Right atrium auricular region (tissue), 2 donors: ENCODE measurements around the gene SMIM41. TPM values are rescaled to one million over a fixed set of nuclear protein-coding genes. Genes with fewer than 3 reads are reported as not detected.
"Not testable (repeated sequence)": the region's sequence is repeated elsewhere in the genome, so short reads cannot be mapped to it uniquely, and the experiment has no call there.

Experiments used
- DNase-seq: peaks from one replicate; pipeline ENCODE4 v3.0.0-alpha.2; 2019; ENCODE audit warnings: low spot score
- H3K27ac ChIP-seq, 2 donors: fragments of 200-600 bp; sonication (generic); 1 replicate in 1 of 2; 2 replicates in 1 of 2; pipeline ENCODE4 v1.5.1; 2016 to 2019
- H3K27me3 ChIP-seq, 2 donors: fragments of 200-600 bp; sonication (generic); one replicate each; pipeline versions ENCODE4 v1.5.1 to v1.6.0; 2017 to 2019
- H3K36me3 ChIP-seq: fragments of 200-600 bp; sonication (generic); one replicate; pipeline ENCODE4 v1.5.1; 2016
- H3K4me1 ChIP-seq, 2 donors: fragments of 200-600 bp; sonication (generic); one replicate each; pipeline versions ENCODE4 v1.5.1 to v1.6.0; 2017 to 2019
- H3K4me3 ChIP-seq, 2 donors: fragments of 200-600 bp; sonication (generic); 1 replicate in 1 of 2; 2 replicates in 1 of 2; pipeline ENCODE4 v1.5.1; 2017 to 2019; ENCODE audit warnings: mild to moderate bottlenecking in 1 of 2, moderate library complexity in 1 of 2
- H3K9me3 ChIP-seq, 2 donors: fragments of 200-600 bp; sonication (generic); one replicate each; pipeline ENCODE4 v1.5.1; 2019
- CTCF ChIP-seq, 2 donors: fragments of 200-600 bp; sonication (generic); IDR thresholded peaks; one replicate each; pipeline ENCODE4 v1.5.1; 2019; ENCODE audit warnings: antibody characterized with exemption in 2 of 2
- total RNA-seq, 2 donors: library from RNA; depleted of rRNA; stranded (reverse); fragments of >200 nt; gene quantifications; one replicate each; pipeline ENCODE4 v1.1.0, GENCODE V29; 2016

Gene SMIM41
- total RNA-seq, 2 donors from 2014 or later = 0.44 to 3.2 TPM

- Histone ChIP-seq H3K4me3 (no peak overlapping the region), H3K27ac (no peak overlapping the region), H3K36me3 (no peaks in the 10 kb centered on the region), H3K9me3 (no peaks in the 10 kb centered on the region), H3K4me1 (no peaks in the 10 kb centered on the region), H3K27me3 (no peaks in the 10 kb centered on the region)
- TF ChIP-seq CTCF (IDR thresholded peaks at IDR 0.05) = no peak
- DNase-seq = peak; percentile 13
These were observed 12.4 kb downstream of the SMIM41 start for GRCh38 chr12:52091869-52092268.

- H3K9me3 ChIP-seq = no peaks in the 10 kb centered on the region
- H3K27ac ChIP-seq = no peak overlapping the region
- no peaks in the 10 kb centered on the region for H3K4me1 ChIP-seq
- no peaks in the 10 kb centered on the region for H3K27me3 ChIP-seq
- TF ChIP-seq CTCF (IDR thresholded peaks at IDR 0.05) = no peak
- no peak overlapping the region for H3K4me3 ChIP-seq
- peak; percentile 28 for DNase-seq
- H3K36me3 ChIP-seq = no peaks in the 10 kb centered on the region
These were observed 13.8 kb downstream of the SMIM41 start for GRCh38 chr12:52093346-52093745.

GRCh38 chr12:52096332-52097044 is 17.0 kb downstream of the SMIM41 start:
- H3K27me3 ChIP-seq = no peaks in the 10 kb centered on the region
- H3K27ac ChIP-seq = no peak overlapping the region
- no peak overlapping the region for H3K4me3 ChIP-seq
- no peaks in the 10 kb centered on the region for H3K9me3 ChIP-seq
- H3K4me1 ChIP-seq = no peaks in the 10 kb centered on the region
- no peaks in the 10 kb centered on the region for H3K36me3 ChIP-seq
- no peak for DNase-seq
- no peak for TF ChIP-seq CTCF (IDR thresholded peaks at IDR 0.05)

GRCh38 chr12:52097045-52097666 is 17.7 kb downstream of the SMIM41 start:
- no peaks in the 10 kb centered on the region for H3K36me3 ChIP-seq
- H3K4me3 ChIP-seq = no peak overlapping the region
- H3K9me3 ChIP-seq = no peaks in the 10 kb centered on the region
- peak; percentile 11 for DNase-seq
- no peaks in the 10 kb centered on the region for H3K4me1 ChIP-seq
- no peak overlapping the region for H3K27ac ChIP-seq
- H3K27me3 ChIP-seq = no peaks in the 10 kb centered on the region
- no peak for TF ChIP-seq CTCF (IDR thresholded peaks at IDR 0.05)

- not testable (repeated sequence) for H3K4me1 ChIP-seq, H3K4me3 ChIP-seq, H3K27ac ChIP-seq, H3K9me3 ChIP-seq, DNase-seq, H3K27me3 ChIP-seq, H3K36me3 ChIP-seq
These were observed 25.1 kb downstream of the SMIM41 start for GRCh38 chr12:52104431-52105089.

GRCh38 chr12:52116222-52117125 is 37.0 kb downstream of the SMIM41 start:
- not testable (repeated sequence) for DNase-seq, H3K4me3 ChIP-seq, H3K27ac ChIP-seq, H3K36me3 ChIP-seq, H3K27me3 ChIP-seq, H3K9me3 ChIP-seq
- peaks cover 0 to 11% of the 10 kb centered on the region in 2 donors for H3K4me1 ChIP-seq

- H3K27me3 ChIP-seq, H3K4me3 ChIP-seq, H3K27ac ChIP-seq, H3K36me3 ChIP-seq, H3K9me3 ChIP-seq, DNase-seq: not testable (repeated sequence)
- H3K4me1 ChIP-seq = peaks cover 0 to 18% of the 10 kb centered on the region in 2 donors
These were observed 38.4 kb downstream of the SMIM41 start for GRCh38 chr12:52117806-52118475.
